ENCODE measurements around the gene PPP3CB. TPM values are rescaled to one million over a fixed set of nuclear protein-coding genes. Genes with fewer than 3 reads are reported as not detected.

PPP3CB gene
- total and polyA plus RNA-seq, 2 donors (not counting 3 experiments of a cell fraction or from before 2014, with no cell fraction given) = 13.5 to 30.4 TPM

DNA sequence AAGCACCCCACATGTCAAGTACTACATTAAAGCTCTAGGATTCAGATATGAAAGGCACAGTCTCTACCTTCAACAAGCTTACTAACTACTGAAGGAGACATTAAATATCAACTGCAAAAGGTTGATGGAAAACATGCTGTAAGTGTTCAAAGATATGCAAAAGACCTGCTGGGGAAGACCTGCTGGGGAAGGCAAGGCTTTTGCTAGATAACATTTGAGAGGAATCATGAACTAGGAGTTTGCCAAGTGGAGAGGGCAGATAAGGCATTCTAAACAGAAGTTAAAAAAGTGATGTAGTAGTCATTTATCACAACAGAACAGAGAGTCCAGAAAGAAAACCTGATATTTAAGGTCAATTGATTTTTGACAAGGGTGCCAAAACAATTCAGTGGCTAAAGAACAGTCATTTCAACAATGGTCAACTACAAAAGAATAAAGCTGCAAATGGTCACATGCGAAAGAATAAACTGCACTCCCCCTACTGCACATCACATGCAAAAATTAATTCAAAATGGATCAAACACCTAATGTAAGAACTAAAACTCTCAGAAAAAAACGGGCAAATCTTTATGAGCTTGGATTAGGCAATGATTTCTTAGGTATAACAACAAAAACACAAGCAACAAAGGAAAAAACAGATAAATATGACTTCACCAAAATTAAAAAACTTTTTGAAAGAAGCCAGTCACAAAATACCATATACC is 39.5 kb downstream of the PPP3CB start:
- H3K9me1 ChIP-seq (replicated peaks; ENCODE audit: control insufficient read depth, extremely low read depth, insufficient read depth, low read length) = no peaks in the 10 kb centered on the region
- H3K4me3 ChIP-seq (replicated peaks in 1 of 3; ENCODE audit: insufficient read depth in 1 of 3, low read depth in 1 of 3, low read length in 3 of 3) = no peak overlapping the region
- DNase-seq (ENCODE audit: low read depth, low spot score) = no peak
- no peak overlapping the region for H3K27ac ChIP-seq (ENCODE audit: insufficient read depth, low read depth, low read length)
- H3K4me2 ChIP-seq (ENCODE audit: insufficient read depth, low read length) = no peak overlapping the region
- POLR2A ChIA-PET = no interaction called here
- H3K9me3 ChIP-seq (replicated peaks; ENCODE audit: control insufficient read depth, insufficient read depth, low read length) = no peaks in the 10 kb centered on the region
- no peaks in the 10 kb centered on the region for H3K79me2 ChIP-seq (ENCODE audit: control insufficient read depth, insufficient read depth, low read length)
- FAIRE-seq = no peak
- H3K4me1 ChIP-seq (ENCODE audit: control insufficient read depth, extremely low read depth, insufficient read depth, low read length) = no peaks in the 10 kb centered on the region
- BruUV-seq (replicated peaks) = no TSS peak
- no peak overlapping the region for H3K9ac ChIP-seq (replicated peaks; ENCODE audit: extremely low read depth, insufficient read depth, low read length)
- peaks cover 1 to 4% of the 10 kb centered on the region in 2 experiments for H3K36me3 ChIP-seq (ENCODE audit: control insufficient read depth in 2 of 2, extremely low read depth in 1 of 2, insufficient read depth in 2 of 2, low read length in 2 of 2)
- no peak overlapping the region for H2AFZ ChIP-seq (ENCODE audit: low read depth, low read length)
- H4K20me1 ChIP-seq (replicated peaks; ENCODE audit: control insufficient read depth, extremely low read depth, insufficient read depth, low read length) = no peaks in the 10 kb centered on the region
- dilution Hi-C loops (cut with MboI; ENCODE audit: extremely low pct_ligation_motif_present, low sequenced_read_pairs) (no loop called here), intact Hi-C loops (cut with micrococcal nuclease) (no loop called here)
- H3K27me3 ChIP-seq (ENCODE audit: control insufficient read depth in 2 of 2, insufficient read depth in 2 of 2, low read length in 2 of 2) = no peaks in the 10 kb centered on the region
- TF ChIP-seq, protein P1, sequence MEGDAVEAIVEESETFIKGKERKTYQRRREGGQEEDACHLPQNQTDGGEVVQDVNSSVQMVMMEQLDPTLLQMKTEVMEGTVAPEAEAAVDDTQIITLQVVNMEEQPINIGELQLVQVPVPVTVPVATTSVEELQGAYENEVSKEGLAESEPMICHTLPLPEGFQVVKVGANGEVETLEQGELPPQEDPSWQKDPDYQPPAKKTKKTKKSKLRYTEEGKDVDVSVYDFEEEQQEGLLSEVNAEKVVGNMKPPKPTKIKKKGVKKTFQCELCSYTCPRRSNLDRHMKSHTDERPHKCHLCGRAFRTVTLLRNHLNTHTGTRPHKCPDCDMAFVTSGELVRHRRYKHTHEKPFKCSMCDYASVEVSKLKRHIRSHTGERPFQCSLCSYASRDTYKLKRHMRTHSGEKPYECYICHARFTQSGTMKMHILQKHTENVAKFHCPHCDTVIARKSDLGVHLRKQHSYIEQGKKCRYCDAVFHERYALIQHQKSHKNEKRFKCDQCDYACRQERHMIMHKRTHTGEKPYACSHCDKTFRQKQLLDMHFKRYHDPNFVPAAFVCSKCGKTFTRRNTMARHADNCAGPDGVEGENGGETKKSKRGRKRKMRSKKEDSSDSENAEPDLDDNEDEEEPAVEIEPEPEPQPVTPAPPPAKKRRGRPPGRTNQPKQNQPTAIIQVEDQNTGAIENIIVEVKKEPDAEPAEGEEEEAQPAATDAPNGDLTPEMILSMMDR (IDR thresholded peaks at IDR 0.05; ENCODE audit: extremely low read depth in 1 of 2, insufficient read depth in 1 of 2, low read depth in 1 of 2, low read length in 2 of 2) = no peak
- TF ChIP-seq POLR2AphosphoS5 (IDR thresholded peaks at IDR 0.05; ENCODE audit: insufficient read depth, low read depth, low read length) (no peak), EZH2 (IDR thresholded peaks at IDR 0.05; ENCODE audit: borderline replicate concordance, low read depth, low read length, severe bottlenecking) (no peak), JUN (IDR thresholded peaks at IDR 0.05; ENCODE audit: borderline replicate concordance, insufficient read depth, insufficient read length, low read depth) (no peak), POLR2A (IDR thresholded peaks at IDR 0.05; ENCODE audit: low read depth, low read length) (no peak)
- TF ChIP-seq, protein P2, sequence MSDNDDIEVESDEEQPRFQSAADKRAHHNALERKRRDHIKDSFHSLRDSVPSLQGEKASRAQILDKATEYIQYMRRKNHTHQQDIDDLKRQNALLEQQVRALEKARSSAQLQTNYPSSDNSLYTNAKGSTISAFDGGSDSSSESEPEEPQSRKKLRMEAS (IDR thresholded peaks at IDR 0.05; ENCODE audit: insufficient read depth, insufficient read length) = no peak
- CTCF ChIA-PET = interaction anchor here (1.3 kb wide), 2 partner anchors 13 to 17 kb away, joined by 4 to 5 read pairs; no protein-coding TSS in a partner anchor

All from endothelial cell of umbilical vein (primary cell).